ENCODE results near the gene ZSWIM4. TPM values are rescaled to one million over a fixed set of nuclear protein-coding genes. Genes with fewer than 3 reads are reported as not detected.
A peak's percentile ranks its signal among the peaks of the same experiment; 100 is the strongest.

ZSWIM4 gene
- total and polyA plus RNA-seq, 2 of the 13 experiments (the other 11 are each of a cell fraction or from before 2014, with no cell fraction given): 0.33 to 0.86 TPM

DNA sequence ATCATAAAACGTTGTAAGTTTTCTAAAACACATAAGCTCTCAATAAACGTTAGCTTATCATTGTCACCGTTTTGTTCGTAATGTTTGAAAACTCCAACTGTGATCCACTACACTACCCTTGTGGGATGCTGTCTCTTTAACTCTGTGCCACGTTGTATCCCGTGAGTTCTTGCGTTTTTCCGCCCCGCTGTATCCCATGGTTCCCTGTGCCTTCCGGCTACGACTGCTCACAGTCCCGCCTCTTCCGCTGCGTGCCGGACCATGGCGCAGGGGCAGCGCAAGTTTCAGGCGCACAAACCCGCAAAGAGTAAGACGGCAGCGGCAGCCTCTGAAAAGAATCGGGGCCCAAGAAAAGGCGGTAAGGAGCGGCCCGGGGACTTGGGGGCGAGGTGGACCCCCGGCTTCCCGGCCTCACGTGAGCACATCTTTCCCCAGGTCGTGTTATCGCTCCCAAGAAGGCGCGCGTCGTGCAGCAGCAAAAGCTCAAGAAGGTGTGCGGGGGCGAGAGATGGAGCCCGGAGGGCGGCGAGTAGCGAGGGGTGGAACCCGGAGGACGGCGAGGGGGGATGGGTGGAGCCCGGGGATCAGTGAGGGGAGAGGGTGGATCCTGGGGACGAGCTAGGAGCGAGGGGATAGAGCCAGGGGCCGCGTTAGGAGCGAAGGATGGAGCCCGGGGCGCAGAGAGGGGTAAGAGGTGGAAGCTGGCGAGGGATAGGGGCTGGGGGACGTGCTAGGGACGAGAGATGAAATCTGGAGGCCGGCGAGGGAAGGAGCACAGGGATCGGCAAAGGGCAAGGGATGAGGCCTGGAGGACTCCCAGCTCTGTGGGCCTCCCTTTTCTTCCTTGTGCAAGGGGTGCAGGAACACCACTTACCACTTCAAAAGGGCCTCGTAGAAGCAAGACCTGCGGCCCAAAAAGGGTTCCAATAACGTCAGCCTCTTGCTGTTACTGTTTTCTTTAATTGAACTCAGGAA, 20.7 kb upstream of the ZSWIM4 start, which contains the start of gene C19orf53 (continued):
- TF ChIP-seq, protein P1, sequence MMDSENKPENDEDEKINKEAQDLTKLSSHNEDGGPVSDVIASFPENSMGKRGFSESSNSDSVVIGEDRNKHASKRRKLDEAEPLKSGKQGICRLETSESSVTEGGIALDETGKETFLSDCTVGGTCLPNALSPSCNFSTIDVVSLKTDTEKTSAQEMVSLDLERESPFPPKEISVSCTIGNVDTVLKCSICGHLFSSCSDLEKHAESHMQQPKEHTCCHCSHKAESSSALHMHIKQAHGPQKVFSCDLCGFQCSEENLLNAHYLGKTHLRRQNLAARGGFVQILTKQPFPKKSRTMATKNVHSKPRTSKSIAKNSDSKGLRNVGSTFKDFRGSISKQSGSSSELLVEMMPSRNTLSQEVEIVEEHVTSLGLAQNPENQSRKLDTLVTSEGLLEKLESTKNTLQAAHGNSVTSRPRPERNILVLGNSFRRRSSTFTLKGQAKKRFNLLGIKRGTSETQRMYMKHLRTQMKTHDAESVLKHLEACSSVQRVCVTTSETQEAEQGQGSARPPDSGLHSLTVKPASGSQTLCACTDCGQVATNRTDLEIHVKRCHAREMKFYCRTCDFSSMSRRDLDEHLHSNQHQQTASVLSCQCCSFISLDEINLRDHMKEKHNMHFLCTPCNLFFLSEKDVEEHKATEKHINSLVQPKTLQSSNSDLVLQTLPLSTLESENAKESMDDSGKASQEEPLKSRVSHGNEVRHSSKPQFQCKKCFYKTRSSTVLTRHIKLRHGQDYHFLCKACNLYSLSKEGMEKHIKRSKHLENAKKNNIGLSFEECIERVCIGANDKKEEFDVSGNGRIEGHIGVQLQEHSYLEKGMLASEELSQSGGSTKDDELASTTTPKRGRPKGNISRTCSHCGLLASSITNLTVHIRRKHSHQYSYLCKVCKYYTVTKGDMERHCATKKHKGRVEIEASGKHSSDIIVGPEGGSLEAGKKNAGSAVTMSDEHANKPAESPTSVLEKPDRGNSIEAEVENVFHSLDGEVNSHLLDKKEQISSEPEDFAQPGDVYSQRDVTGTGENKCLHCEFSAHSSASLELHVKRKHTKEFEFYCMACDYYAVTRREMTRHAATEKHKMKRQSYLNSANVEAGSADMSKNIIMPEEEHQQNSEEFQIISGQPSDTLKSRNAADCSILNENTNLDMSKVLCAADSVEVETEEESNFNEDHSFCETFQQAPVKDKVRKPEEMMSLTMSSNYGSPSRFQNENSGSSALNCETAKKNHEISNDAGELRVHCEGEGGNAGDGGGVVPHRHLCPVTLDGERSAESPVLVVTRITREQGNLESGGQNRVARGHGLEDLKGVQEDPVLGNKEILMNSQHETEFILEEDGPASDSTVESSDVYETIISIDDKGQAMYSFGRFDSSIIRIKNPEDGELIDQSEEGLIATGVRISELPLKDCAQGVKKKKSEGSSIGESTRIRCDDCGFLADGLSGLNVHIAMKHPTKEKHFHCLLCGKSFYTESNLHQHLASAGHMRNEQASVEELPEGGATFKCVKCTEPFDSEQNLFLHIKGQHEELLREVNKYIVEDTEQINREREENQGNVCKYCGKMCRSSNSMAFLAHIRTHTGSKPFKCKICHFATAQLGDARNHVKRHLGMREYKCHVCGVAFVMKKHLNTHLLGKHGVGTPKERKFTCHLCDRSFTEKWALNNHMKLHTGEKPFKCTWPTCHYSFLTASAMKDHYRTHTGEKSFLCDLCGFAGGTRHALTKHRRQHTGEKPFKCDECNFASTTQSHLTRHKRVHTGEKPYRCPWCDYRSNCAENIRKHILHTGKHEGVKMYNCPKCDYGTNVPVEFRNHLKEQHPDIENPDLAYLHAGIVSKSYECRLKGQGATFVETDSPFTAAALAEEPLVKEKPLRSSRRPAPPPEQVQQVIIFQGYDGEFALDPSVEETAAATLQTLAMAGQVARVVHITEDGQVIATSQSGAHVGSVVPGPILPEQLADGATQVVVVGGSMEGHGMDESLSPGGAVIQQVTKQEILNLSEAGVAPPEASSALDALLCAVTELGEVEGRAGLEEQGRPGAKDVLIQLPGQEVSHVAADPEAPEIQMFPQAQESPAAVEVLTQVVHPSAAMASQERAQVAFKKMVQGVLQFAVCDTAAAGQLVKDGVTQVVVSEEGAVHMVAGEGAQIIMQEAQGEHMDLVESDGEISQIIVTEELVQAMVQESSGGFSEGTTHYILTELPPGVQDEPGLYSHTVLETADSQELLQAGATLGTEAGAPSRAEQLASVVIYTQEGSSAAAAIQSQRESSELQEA (CRISPR knock-in tag; IDR thresholded peaks at IDR 0.05; ENCODE audit: not compliant biosample characterization): peak; percentile 63
- TF ChIP-seq TBP (CRISPR knock-in tag; IDR thresholded peaks at IDR 0.05) (peak; percentile 99), HDAC2 (CRISPR knock-in tag; IDR thresholded peaks at IDR 0.05) (peak; percentile 78; the same call in 1 of the 2 replicates), ZNF263 (CRISPR knock-in tag; IDR thresholded peaks at IDR 0.05) (peak; percentile 97), ELF4 (CRISPR knock-in tag; IDR thresholded peaks at IDR 0.05; ENCODE audit: borderline replicate concordance) (peak; percentile 85; the same call in 1 of the 2 replicates), RARG (CRISPR knock-in tag; IDR thresholded peaks at IDR 0.05; ENCODE audit: low read depth) (no peak), SNRNP70 (IDR thresholded peaks at IDR 0.05; ENCODE audit: low read depth, low read length) (no peak), ZNF30 (CRISPR knock-in tag; IDR thresholded peaks at IDR 0.05) (no peak), ZKSCAN8 (CRISPR knock-in tag; IDR thresholded peaks at IDR 0.05; ENCODE audit: borderline replicate concordance) (peak; percentile 92), SRF (IDR thresholded peaks at IDR 0.05; ENCODE audit: low read depth, low read length) (0 out of 2 replicates have a peak, but pooled peaks have one; percentile 50), SRSF1 (optimal IDR thresholded peaks at IDR 0.05; ENCODE audit: low read depth, low read length) (peak; percentile 74)
- TF ChIP-seq, protein P2, sequence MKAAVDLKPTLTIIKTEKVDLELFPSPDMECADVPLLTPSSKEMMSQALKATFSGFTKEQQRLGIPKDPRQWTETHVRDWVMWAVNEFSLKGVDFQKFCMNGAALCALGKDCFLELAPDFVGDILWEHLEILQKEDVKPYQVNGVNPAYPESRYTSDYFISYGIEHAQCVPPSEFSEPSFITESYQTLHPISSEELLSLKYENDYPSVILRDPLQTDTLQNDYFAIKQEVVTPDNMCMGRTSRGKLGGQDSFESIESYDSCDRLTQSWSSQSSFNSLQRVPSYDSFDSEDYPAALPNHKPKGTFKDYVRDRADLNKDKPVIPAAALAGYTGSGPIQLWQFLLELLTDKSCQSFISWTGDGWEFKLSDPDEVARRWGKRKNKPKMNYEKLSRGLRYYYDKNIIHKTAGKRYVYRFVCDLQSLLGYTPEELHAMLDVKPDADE (CRISPR knock-in tag; IDR thresholded peaks at IDR 0.05): no peak
- TF ChIP-seq, protein P3, sequence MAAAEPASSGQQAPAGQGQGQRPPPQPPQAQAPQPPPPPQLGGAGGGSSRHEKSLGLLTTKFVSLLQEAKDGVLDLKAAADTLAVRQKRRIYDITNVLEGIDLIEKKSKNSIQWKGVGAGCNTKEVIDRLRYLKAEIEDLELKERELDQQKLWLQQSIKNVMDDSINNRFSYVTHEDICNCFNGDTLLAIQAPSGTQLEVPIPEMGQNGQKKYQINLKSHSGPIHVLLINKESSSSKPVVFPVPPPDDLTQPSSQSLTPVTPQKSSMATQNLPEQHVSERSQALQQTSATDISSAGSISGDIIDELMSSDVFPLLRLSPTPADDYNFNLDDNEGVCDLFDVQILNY (CRISPR knock-in tag; conservative IDR thresholded peaks at IDR 0.05): 0 out of 2 replicates have a peak, but pooled peaks have one; percentile 54
- TF ChIP-seq, protein P4, sequence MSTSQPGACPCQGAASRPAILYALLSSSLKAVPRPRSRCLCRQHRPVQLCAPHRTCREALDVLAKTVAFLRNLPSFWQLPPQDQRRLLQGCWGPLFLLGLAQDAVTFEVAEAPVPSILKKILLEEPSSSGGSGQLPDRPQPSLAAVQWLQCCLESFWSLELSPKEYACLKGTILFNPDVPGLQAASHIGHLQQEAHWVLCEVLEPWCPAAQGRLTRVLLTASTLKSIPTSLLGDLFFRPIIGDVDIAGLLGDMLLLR (CRISPR knock-in tag; IDR thresholded peaks at IDR 0.05): peak; percentile 74
- TF ChIP-seq, protein P5, sequence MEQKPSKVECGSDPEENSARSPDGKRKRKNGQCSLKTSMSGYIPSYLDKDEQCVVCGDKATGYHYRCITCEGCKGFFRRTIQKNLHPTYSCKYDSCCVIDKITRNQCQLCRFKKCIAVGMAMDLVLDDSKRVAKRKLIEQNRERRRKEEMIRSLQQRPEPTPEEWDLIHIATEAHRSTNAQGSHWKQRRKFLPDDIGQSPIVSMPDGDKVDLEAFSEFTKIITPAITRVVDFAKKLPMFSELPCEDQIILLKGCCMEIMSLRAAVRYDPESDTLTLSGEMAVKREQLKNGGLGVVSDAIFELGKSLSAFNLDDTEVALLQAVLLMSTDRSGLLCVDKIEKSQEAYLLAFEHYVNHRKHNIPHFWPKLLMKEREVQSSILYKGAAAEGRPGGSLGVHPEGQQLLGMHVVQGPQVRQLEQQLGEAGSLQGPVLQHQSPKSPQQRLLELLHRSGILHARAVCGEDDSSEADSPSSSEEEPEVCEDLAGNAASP (CRISPR knock-in tag; IDR thresholded peaks at IDR 0.05; ENCODE audit: borderline replicate concordance): peak; percentile 82; the same call in 1 of the 2 replicates
